HG03342 (cell line): ENCODE data around the gene SLC6A19.

Experiments
- ATAC-seq: cut with Tn5 transposase; IDR thresholded peaks from one replicate; pipeline ENCODE4 v1.9.1; 2021; ENCODE audit warnings: mild to moderate bottlenecking, moderate library complexity; ENCODE audit not compliant: unreplicated experiment

SLC6A19 gene

DNA sequence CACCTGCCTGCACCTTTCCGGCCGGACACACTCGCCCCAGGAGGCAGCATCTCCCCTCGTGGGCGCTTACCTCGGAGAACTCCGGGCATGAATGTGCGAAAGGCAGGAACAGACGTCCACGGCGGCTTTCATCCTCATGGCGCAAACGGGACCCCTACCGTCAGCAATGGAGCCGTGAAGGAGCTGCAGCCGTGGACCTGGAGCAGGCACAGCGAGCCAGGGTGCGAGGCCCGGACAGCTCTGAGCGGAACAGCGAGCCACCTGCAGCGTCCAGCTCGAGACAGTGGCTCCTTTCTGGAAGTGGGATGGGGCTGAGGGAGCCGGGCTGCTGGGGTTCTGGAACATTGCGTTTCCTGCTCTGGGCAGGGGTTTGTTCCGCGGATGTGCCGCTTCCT, 7.8 kb upstream of the SLC6A19 start:
- ATAC-seq = no peak

- ATAC-seq = no peak
These were observed 7.0 kb upstream of the SLC6A19 start for GRCh38 chr5:1194378-1194777.

GRCh38 chr5:1195439-1195838, 6.0 kb upstream of the SLC6A19 start:
- no peak for ATAC-seq

GRCh38 chr5:1195916-1196315, 5.5 kb upstream of the SLC6A19 start:
- ATAC-seq = no peak

DNA sequence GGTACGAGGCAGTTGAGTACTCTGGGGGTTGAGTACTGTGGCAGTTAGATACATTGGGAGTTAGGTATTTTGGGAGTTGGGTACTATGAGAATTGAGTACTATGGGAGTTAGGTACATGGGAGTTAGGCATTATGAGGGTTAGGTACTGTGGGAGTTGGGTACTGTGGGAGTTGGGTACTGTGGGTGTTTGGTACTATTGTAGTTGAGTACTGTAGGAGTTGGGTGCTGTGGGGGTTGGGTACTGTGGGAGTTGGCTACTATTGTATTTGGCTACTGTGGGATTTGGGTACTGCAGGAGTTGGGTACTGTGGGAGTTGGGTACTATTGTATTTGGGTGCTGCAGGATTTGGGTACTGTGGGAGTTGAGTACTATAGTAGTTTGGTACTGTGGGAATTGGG, 4.8 kb upstream of the SLC6A19 start:
- no peak for ATAC-seq

DNA sequence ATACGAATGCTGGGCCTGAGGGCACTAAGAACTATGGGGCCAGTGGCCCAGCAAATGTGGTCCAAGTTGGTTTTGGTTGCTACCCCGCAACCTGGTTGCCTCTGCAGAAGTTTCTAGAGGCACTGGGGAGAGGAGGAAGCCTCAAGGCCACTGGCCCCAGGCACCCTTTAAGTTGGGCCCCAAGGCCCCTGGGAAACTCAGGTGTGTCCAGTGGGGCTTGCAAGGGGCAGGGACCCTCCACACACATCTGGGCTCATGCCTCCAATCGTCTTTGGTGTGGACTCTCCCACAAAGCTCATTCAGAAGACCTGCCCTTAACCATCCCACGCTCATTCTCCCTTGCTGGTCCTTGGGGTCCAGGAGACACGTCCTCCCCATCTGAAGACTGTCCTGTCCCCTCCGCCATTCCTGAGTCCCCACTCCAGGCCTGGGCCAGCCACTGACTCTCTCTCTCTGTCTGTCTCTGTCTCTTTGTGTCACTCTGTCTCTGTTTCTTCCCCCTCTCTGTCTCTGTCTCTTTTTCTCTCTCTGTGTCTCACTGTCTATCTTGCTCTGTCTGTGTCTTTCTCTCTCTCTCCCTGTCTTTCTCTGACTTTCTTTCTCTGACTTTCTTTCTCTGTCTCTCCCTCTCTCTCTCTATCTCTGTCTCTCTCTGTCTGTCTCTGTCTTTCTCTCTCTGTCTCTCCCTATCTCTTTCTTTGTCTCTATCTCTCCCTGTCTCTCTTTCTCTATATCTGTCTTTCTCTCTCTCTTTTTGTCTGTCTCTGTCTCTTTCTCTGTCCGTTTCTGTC, 3.3 kb upstream of the SLC6A19 start:
- no peak for ATAC-seq

- no peak for ATAC-seq
These were observed 2.1 kb upstream of the SLC6A19 start for GRCh38 chr5:1199340-1199648.

DNA sequence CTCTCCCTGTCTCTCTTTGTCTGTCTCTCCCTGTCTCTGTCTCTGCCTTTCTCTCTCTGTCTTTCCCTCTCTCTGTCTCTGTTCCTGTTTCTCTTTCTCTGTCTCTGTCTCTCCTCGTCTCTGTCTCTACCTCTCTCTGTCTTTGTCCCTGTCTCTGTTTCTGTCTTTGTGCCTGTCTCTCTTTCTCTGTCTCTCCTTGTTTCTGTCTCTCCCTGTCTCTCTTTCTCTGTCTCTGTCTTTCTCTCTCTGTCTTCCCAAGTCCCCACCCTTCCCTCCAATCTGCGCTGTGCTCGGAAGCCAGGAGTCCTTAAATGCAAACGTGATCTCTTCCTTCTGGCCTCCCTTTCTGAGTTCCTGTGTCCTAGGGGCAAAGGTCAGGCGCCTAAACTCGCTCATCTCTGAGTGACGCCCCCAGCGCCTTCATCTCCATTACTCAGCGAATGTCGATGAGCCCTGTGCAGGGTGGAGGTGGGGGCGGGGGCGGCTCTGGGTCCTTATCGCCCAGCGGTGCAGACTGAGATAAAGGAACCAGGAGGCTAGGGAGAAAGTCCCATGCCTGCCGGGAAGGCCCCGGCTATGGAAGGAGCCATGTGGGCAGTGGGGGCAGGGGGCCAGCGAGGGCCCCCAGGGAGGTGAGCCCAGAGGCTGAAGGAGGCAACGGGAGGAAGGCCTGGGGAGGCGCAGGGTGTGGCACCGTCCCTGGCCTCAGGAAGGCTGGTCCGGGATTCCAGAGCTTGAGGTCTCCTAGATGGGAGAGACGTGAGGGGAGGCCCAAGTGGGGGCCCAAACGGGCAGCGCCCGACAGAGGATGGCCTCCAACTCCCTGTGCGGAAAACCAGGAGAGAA, 1.5 kb upstream of the SLC6A19 start:
- no peak for ATAC-seq

DNA sequence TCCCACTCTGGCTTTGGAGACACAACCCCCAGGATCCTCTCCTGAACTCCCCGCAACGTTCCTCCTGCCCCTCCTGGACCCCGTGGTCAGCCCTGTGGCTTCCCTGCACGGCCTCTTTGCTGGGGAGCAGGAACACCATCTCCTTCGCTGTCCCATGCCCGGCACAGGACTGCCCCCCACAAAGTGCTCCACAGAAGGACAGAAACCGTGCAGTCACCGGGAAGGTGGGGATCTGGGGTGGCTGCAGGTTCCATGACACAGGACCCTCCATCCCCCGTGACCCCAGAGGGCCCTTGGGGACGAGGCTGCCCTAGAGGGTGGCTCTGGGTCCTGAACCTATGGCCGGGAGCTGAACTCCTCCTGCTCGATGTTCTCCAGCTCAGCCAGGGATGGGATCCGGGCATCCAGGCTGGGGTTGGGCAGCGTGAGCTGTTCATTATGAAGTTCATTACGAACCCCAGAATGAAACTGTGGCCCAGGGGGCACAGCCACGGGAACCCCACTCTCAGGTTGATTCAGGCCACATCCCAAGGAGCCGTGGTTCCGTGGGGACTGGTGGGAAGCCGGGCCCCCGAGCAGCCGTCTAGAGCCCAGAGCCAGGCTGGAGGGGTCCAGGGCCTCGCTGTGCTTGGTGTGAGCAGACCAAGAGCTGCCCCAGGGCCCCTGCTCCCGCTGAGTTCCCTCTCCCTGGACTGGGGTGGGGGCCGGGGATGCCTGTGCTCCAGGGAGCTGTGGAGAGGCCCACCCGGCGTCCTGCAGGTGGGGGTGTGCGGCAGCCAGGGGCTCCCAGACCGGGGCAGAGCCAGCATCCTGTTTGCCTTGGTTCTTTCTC, 684 bp upstream of the SLC6A19 start:
- ATAC-seq = no peak

GRCh38 chr5:1202026-1202797, 817 bp downstream of the SLC6A19 start:
- no peak for ATAC-seq

GRCh38 chr5:1202798-1203185, 1.4 kb downstream of the SLC6A19 start:
- no peak for ATAC-seq

- no peak for ATAC-seq
These were observed 2.0 kb downstream of the SLC6A19 start for GRCh38 chr5:1203311-1203967.

DNA sequence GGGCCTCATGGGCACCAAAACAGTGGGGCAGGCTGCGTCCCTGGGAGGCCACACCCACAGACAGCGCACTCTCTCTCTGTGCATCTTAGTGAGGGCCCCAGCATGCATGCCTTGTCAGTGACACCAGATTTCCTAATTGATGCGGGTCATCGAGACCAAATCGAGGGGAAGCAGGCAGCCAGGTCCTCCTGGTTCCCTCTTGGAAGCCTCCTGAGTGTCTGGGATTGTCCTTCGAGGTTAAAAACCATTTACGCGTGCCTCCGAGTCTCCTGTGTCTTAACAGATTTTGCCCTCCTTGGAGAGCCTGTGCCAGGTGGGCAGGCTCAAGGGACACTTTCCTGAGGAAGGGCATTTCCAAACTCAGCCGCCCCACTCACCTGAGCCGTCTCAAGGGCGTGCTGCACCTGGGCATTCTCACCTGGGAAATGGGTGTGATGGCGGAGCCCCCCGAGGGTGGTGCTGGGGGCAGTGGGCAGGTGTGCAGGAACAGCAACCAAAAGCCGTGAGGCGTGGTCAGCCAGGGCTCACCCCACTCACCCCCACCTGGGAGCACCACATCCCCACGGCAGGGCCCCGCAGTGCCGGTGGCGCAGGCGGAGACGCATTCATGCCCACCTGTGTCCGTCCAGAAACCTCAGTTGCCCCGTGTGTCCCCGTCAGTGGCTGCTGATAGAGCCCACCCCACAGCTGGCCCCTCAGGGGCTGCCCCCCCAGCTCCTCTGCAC, 2.7 kb downstream of the SLC6A19 start:
- ATAC-seq = no peak

GRCh38 chr5:1204693-1205242, 3.4 kb downstream of the SLC6A19 start:
- ATAC-seq = no peak

GRCh38 chr5:1205255-1206180, 4.1 kb downstream of the SLC6A19 start:
- no peak for ATAC-seq

GRCh38 chr5:1206521-1207412, 5.4 kb downstream of the SLC6A19 start:
- no peak for ATAC-seq

DNA sequence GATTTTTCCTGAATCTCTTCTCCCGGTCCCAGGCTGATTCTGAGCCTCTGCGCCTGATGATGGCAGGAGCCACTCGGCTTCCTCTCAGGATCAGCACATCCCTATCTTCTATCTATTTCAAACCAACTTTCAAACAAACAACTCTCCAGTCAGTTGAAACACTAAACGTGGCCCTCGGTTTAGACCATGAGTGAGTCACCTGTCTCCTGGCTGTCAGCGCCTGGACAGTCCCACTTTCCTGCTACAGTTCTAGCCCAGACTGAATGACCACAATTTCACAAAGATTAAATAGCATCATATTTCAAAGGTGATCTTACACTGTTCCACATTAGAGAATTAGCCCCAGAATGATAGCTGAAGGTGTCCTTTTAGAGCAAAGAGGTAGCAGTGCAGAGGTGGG, 6.2 kb downstream of the SLC6A19 start:
- ATAC-seq = no peak
